ENCODE measurements around the gene EIF2AK3.

The EIF2AK3 gene

DNA sequence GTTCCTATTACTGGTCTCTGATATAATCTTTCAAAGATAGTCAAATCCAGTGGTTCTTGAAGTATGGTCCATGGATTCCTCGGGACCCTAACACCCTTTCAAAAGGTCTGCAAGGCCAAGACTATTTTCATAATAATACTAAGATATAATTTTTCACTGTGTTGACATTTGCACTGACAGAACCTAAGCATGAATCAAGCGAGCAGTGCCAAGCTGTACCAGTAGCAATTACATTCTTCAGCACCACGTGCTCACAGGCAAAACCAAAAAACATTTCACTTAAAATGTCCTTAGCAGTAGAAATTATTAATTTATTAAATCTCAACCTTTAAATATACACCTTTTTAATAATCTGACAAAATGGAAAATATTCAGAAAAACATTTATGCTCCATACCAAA is 59.1 kb downstream of the EIF2AK3 start:
- H3K27me3 Mint-ChIP-seq (ENCODE audit: low read depth, poor library complexity): no peaks in the 10 kb centered on the region

DNA sequence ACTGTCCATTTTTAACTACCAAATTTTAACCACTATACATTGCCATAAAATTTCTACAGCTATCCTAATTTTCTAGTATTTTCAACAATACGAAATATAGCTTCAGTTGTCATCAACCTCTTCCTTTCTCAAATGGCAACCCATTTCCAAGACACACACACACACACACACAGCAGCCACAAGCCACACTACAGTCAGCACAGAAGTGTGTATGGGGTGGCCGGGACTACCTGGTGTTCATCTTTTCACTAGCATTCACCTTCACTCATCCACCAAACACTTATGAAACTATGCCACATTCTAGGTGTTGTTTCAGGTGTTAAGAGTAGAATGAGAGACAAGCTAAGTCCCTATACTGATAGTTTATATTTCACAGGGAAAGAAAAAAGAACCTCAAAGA is 62.9 kb downstream of the EIF2AK3 start:
- DNase-seq: no peak
- peak overlapping the region; percentile 11 for H3K27ac Mint-ChIP-seq
- H3K4me3 Mint-ChIP-seq: no peak overlapping the region
- H3K4me1 Mint-ChIP-seq: no peaks in the 10 kb centered on the region
- no peaks in the 10 kb centered on the region for H3K9me3 Mint-ChIP-seq
- H3K27me3 Mint-ChIP-seq (ENCODE audit: low read depth, poor library complexity): no peaks in the 10 kb centered on the region
- TF ChIP-seq, protein P1, sequence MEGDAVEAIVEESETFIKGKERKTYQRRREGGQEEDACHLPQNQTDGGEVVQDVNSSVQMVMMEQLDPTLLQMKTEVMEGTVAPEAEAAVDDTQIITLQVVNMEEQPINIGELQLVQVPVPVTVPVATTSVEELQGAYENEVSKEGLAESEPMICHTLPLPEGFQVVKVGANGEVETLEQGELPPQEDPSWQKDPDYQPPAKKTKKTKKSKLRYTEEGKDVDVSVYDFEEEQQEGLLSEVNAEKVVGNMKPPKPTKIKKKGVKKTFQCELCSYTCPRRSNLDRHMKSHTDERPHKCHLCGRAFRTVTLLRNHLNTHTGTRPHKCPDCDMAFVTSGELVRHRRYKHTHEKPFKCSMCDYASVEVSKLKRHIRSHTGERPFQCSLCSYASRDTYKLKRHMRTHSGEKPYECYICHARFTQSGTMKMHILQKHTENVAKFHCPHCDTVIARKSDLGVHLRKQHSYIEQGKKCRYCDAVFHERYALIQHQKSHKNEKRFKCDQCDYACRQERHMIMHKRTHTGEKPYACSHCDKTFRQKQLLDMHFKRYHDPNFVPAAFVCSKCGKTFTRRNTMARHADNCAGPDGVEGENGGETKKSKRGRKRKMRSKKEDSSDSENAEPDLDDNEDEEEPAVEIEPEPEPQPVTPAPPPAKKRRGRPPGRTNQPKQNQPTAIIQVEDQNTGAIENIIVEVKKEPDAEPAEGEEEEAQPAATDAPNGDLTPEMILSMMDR (IDR thresholded peaks at IDR 0.05): no peak
- peaks cover 28% of the 10 kb centered on the region for H3K36me3 Mint-ChIP-seq (ENCODE audit: low read depth)

More for the DNA sequence above, 59.1 kb downstream of the EIF2AK3 start:
- Mint-ChIP-seq H3K4me1 (no peaks in the 10 kb centered on the region), H3K27ac (no peak overlapping the region), H3K36me3 (ENCODE audit: low read depth) (peaks cover 30% of the 10 kb centered on the region), H3K4me3 (no peak overlapping the region), H3K9me3 (no peaks in the 10 kb centered on the region)
- no peak for DNase-seq
- TF ChIP-seq, protein P1 (IDR thresholded peaks at IDR 0.05): no peak

DNA sequence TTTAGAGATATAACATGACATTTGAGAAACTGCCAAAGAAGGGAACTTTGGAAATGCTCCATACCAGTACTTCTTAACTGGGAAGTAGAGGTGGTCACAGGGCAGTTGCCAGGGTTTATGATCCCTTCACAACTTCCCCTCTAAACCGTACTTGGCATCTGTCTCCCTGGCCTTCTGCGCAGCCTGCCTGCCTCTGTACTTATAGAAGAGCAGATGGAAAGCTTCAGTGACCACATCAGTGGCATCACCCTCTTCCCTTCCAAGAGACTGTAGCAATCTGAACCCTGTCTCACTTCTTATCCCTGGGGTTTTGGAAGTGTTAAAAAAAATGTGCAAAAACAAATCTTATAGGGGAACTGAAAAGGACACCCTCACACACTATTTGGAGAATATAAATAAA is 64.1 kb downstream of the EIF2AK3 start:
- TF ChIP-seq, protein P1 (IDR thresholded peaks at IDR 0.05): no peak
- peaks cover 26% of the 10 kb centered on the region for H3K36me3 Mint-ChIP-seq (ENCODE audit: low read depth)
- H3K27me3 Mint-ChIP-seq (ENCODE audit: low read depth, poor library complexity): no peaks in the 10 kb centered on the region
- DNase-seq: no peak
- H3K4me3 Mint-ChIP-seq: no peak overlapping the region
- H3K9me3 Mint-ChIP-seq: no peaks in the 10 kb centered on the region
- peak overlapping the region; percentile 44 for H3K27ac Mint-ChIP-seq
- no peaks in the 10 kb centered on the region for H3K4me1 Mint-ChIP-seq

DNA sequence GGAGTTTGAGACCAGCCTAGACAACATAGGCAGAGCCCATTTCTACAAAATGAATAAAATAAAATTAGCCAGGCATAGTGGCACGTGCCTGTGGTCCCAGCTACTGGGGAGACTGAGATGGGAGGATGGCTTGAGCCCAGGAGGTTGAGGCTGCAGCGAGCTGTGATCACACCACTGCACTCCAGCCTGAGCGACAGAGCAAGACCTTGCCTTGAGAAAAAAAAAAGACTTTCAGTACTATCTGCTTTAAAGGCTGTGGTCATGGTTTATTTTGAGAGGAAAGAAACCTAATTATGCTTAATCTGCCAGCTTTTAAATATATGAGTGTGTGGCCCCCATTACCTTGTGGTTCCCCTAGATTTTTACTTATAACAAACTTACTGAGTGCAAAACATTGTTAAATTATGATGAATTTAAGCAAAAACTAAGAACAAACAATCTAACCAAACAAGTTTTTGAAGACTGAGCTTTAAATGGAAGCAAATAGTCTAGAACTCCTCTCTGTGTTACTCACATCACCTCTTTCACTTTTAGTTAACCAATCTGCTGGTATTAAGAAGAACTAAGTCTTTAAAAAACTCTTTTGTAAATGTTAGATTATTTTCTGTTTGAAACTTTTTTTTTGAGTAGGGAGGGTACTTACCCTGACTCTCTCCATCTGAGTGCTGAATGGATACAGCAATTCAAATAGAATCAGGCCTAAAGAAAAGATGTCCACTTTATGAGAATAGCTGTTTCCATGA is 65.4 kb downstream of the EIF2AK3 start:
- no peak for DNase-seq
- no peak overlapping the region for H3K27ac Mint-ChIP-seq
- TF ChIP-seq, protein P1 (IDR thresholded peaks at IDR 0.05): no peak
- H3K9me3 Mint-ChIP-seq: no peaks in the 10 kb centered on the region
- H3K27me3 Mint-ChIP-seq (ENCODE audit: low read depth, poor library complexity): no peaks in the 10 kb centered on the region
- no peaks in the 10 kb centered on the region for H3K4me1 Mint-ChIP-seq
- no peak overlapping the region for H3K4me3 Mint-ChIP-seq
- peaks cover 21% of the 10 kb centered on the region for H3K36me3 Mint-ChIP-seq (ENCODE audit: low read depth)

DNA sequence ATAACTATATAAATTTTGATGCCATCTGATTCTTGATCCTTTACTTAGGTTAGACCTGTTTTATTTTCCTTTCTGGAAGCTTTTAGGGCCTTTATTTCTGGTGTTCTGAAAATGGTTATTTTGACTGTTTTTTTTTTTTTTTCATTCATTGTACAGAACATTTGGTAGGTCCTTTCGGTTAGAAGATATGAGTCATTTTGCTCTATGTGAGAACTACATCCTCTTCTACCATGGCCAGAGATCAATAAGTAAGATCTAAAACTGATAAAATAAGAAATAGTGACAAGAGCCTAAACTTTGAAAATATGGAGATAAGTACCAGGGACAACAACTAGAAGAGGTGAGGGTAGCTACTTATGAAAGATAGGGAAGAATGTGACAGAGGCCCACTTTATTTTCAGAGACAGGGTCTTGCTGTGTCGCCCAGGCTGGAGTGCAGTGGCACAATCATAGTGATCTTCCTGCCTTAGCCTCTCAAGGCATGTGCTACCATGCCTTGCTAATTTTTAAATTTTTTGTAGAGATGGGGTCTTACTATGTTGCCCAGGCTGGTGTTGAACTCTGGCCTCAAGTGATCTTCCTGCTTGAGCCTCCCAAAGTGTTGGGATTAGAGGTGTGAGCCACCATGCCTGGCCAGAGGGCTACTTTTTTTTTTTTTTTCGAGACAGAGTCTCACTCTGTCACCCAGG is 66.5 kb downstream of the EIF2AK3 start:
- no peak overlapping the region for H3K4me3 Mint-ChIP-seq
- H3K9me3 Mint-ChIP-seq: no peaks in the 10 kb centered on the region
- H3K27me3 Mint-ChIP-seq (ENCODE audit: low read depth, poor library complexity): no peaks in the 10 kb centered on the region
- H3K36me3 Mint-ChIP-seq (ENCODE audit: low read depth): peaks cover 21% of the 10 kb centered on the region
- no peaks in the 10 kb centered on the region for H3K4me1 Mint-ChIP-seq
- no peak overlapping the region for H3K27ac Mint-ChIP-seq
- TF ChIP-seq, protein P1 (IDR thresholded peaks at IDR 0.05): no peak
- no peak for DNase-seq
